Fibroblast of gingiva (primary cell): ENCODE data around the gene PDE4D.
A peak's percentile ranks its signal among the peaks of the same experiment; 100 is the strongest.

Source experiments
- DNase-seq: peaks from one replicate; pipeline ENCODE4 v3.0.0-alpha.2; 2011; ENCODE audit warnings: low read depth

The PDE4D gene

DNA sequence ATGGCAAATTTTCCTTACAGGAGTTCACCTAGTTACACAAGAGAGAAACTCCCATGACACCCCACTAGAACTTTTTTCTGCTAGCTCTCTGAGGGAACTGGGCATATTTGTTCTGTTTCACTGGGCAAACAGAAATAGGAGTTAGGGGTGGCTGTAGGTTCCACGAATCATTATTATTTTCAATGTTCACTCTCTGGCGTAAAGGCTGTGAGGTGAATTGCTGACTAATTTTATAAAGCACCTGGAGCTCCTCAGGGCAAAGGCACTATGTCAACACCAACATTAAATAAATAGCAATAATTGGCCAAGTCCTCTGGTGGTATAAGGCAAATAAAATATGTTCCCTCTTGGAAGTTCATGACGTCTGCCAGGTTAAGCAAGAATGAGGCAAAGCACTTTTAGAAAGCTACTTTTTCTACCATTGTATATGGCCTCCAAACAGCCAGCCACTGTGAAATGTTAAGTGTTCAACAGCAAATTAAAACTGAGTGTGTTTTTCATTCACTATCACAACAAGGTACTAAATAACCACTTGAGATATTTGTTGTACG, 344.6 kb downstream of the PDE4D start:
- no peak for DNase-seq

DNA sequence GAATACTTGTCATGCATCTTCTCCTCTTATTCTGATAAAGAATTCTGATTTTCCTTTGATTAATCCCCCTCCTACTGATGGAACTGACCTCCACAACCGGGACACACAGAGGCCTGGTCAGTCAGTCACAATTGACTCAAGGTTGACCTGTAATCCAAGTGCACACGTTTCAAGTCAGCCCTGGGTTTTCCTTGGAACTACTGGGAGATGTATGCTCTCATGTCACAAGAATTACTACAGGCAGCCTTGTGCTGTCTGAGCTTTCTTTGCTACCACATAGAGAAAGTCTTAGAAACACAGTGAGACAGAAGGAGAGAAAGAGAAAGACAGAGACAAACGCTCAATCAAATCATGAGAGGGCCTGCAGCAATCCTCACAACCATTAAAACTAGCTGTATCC, 345.8 kb downstream of the PDE4D start:
- DNase-seq = no peak

DNA sequence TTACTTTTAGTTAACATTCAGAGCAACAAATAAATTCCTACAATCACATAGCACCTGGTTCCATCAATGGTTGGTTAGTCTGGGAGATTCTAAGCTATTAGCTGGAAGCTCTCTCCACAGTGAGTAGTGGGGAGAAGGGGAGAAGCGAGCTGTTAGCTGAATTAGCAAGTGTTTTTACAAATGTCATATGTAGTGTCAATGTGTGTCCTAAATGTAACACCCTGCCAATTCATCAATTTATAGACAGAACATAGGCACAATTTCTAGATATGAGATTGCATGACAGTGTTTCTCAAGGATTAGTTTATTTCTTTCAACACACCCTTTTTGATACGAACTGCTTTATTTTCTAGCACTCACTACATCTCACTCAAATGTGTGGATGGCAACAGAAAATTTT, 349.0 kb downstream of the PDE4D start:
- no peak for DNase-seq

DNA sequence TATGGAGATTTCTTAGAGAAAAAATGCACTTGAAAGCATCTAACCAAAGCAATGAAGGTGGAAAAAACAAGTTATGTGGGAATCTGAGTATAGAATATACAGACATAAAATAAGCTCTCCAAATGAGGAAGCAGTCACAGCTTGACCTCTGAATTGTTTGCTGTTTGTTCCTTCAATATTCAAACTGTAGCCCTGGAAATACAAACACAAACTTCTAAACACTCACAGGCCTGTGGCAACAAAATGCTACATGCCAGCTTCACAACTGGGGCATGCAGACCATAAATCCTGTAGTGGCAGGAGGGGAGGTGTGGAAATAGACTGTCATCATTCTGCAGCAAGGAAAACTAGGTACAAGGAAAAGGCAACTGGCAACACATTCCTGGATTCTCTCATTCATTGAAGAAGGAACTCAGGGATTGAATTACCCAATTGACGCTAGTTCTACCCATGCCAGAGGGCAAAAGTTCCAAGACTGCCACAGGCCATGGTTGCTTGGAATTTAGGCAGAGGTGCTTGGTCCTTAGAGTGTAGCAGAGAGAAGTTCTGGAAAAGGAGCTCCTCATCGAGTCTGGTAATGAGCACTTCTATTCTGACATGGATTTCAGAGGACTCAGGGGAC, 349.6 kb downstream of the PDE4D start:
- peak; percentile 83 for DNase-seq

DNA sequence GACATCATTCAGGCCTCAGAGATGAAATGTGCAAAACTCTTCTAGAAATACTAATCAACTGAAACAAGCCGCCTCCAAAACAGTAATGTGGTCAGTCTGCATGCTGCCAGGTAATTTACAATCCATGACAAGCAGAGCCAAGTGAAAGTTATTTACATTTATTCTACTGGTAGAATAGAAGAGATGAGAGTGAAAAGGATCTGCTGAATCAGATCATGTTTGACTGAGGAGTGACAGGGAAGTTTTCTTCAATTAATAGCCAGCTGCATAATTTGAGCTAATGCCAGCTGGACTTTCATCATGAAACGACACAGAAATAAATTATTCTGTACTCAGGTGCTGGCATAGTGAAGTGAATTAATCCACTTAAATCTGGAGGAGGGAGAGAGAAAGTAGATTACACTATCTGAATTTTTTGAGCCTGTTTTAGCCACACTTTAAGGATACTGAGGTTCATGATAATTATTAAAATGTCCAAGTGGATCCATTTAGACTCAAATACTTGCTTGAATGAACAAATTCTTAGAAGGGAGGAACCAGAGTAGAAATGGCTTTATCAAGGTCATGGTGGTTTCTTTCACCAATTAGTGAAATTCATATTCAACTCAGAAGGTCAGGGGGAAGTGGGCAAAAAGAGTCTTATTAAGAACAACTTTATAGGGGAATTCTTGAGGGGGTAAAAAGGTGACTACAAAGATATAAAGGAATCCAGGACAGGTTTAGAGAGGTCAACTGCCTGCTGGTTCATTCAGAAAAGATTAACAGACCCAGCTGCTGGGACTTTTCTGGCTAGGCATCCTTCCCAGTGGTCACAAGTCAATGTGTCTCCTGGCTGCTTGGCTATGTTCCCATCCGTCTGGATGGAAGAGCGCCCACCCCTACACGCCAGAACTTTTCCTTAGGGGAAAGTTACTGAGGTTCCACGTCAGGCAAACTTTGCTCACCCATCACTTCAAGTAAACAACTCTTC, 350.4 kb downstream of the PDE4D start:
- DNase-seq = peak; percentile 59

DNA sequence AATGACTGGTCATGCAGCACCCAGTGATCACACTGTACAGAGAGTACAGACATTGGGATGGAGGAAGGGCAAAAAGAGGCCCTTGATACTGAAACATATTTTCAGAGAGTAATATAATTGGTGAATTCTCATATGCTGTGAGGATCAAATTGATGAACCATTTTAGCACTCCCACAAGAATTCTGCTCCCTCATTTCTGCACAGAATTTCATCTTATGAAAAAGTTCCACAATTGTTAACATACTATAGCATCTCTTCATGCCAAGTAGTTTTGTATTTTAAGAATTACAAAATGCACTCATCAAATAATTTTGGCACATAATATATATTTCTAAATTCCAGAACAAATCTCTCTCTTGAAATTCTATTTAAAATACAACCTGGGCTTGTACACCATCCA, 351.2 kb downstream of the PDE4D start:
- no peak for DNase-seq

DNA sequence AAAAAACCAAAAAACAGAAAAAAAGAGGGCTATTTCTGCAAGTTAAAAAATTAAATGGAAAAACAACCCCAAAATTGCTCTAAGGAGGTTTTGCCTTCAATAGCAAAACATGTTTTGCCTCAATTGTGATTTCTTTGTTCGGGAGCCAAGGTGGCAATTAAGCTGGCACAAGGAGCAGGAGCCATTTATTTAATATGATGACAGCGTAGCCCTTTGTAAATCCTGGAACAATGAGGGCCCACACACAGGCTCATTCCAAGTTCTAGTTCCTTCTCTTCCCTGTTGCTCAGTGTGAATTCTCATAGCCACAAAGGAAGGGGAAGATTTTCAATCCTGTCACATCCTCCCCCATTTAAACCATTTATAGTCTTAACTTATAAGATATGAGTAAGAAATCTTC, 353.2 kb downstream of the PDE4D start:
- DNase-seq = no peak

DNA sequence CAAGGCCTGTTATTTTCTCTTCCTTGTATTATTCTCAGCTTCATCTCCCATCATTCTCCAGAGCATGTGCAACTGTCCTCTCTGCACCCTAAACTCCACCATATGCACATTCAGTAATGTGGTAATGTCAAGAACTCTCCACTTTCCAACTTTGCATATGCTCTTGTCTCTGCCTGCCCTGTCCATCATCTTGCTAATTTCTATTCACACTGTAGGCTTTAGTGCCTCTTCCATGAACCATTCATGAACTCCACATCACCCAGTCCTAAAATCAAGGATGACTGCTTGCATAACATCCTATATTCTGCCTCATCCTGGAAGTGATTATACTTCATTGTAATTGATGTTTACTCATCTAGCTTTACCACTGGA, 354.8 kb downstream of the PDE4D start:
- no peak for DNase-seq

DNA sequence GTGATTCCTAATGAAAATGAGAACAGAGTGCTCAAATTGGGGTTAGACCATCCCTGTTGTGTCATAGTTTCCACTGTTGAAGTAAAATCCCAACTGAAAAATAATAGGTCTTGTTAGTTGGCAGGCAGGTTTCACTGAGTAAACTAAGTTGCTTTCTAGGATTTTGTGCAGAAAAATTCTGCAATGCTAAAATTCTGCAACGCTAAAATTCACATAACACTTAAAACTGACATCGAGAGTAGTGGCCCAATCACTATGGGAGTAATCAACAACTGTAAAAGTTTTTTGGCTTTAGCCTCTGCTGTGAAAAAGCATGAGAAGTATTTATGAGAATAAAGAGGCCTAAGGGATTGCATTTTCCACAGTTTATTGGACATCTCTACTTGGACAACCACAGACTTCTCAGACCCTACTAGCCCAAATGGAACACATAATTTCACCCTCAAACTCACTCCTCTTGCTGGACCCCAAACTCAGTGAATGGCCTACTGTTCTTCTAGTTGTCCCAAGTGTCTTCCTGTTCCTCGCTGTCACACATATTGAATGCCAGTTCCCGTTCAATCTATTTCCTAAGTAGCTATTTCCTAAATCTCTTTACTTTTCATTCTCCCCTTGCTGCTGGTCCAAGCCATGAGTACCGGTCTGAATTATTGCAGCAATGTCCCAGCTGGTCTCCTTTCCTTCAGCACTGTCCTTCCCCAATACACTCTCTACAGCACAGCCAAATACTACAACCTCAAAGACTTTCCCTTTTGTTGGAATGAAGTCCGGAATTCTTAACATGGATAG, 355.4 kb downstream of the PDE4D start:
- DNase-seq = peak; percentile 64

DNA sequence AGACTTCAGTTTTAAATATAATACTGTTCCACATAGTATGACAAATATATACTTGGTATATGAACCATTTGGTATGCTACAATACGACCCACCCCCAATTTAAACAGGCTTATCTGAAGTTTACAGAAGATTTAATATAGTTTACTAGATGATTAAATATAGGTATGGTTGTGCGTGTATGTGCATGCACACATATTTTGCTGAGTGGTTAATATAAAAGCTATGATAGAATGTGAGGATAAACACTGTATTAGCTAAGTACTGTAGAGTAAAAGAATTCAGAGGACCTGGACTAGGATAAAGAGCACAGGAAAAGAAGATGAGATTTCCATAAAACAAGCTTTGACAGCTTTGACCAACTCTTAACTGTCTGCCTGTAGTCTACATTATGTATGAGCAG, 356.7 kb downstream of the PDE4D start:
- DNase-seq = no peak

DNA sequence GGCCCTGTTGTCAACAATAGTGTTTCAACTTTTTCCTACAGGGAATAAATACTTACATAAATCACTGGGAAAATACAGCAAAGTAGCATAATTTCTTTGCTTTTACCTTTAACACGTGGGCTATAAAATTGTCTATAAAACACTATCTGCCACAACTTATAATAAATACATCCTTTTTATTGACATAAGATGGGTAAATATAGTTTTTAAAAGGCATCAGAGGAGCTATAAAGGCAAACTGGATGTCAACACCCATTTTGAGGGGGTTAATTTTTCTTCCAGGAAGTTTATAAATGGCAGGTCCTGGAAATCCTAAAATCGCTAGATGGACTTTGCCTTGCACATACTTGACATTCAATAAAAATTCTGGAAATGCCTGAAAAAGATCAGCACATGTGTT, 358.0 kb downstream of the PDE4D start:
- DNase-seq = no peak

DNA sequence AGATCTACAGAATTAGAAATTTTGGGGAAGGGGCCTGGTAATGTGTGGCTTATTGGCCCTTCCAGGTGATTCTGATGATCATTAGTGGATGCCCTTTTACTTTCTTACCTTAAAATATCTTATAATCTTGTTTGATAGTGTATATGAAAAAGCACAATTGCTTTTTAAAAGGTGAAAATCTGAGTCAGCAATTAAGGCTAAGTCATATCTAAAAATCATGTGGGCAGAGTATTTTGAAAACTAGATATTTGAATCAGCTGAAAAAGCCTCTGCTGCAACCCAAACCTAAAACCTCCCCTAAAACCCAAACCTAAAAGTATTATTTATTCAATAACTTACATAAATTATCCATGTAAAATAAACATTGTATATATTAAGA, 359.8 kb downstream of the PDE4D start:
- DNase-seq = no peak

DNA sequence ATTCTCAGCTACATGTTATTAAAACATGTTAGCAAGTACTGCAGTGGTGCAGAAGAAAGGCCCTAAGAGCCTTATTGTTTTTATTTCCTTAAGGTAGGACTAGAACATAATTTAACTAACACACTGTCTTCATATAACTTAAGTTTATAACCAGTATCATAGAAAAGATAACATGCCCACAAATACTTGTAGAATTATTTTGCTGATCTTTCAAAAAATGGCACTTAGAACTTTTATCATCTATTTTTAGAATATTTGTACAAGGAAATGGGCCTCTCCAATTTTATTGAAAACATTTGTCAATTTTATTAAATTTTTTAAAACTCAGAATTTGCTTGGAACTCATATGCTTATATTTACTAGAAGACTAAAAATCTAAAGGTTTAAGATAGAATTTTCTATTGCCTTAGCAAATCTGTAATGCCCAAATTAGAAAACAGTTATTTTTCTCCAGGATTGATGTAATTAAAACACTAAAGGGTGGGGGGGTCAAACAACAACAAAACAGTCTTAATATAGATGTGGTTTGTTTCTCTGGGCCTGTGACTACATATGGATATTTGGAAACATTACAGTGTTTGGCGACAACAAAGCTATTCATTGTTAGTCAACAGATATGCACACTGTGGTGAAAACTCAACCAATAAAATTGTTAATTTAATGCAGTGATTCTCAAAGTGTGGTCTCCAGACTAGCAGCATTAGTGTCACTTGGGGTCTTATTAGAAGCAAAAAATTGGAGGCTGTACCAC, 360.4 kb downstream of the PDE4D start:
- DNase-seq = no peak

DNA sequence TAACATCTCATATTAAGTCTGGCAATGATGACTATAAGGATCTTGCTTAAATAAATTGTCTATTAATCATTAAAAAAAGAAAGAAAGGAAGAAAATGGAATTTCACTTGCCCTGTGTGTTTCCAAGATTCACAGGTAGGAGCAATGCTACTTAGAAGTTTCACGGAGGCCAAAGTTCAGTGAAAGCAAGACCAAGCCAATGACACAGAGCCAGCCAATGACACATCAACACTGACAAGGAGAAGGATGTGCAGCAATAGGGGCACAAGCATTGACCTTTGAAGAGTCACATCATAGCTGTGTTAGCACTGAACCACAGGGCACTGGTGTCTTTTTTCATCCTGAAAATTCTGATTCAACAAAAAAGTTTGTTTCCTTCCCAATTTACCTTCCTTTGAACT, 364.3 kb downstream of the PDE4D start:
- DNase-seq = no peak

DNA sequence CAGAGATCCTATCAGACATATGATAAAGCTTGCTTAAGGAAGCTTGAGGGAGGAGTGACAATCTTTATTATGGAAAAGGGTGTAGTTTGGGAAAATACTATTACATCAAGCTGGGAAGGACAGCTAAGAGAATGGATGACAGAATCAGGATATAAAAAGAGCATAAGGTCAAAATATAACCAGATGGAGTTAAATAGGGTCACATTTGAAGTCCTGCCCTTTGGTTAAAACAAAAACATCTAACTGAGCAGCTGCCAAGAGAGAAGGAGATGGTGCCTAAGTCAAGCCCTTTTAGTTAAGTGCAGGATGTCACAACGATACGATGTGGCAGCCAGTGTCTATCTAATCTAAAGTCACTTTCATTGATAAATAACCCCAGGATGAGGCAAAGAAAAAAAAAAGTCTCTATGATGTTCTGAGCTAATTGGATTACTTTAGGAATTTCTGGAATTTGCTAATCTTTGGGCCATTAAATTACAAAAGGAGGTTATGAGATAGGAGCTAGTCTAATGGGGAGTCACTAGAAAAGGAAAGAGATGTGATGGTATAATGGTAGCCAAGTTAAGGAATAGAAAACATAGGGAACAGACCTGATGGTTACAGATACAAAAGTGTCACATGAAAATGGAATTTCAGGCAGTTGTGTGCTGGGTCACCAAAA, 365.2 kb downstream of the PDE4D start:
- no peak for DNase-seq

DNA sequence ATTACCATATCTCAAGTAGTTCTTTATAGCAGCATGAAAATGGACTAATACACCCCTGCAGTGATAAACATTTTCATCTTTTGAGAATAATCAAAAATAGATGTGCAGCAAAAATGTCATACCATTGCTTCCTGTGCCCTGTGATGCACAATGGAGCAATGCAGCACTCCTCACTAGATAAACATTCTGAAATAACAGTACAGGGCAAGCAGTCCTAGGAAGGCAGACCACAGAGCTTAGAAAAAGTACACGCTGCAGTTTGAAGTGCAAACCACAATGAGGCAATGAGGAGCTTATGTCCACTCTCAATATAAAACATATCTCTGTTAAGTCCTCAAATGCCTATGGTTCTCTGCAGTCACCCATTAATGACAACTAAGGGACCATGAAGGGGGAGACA, 367.6 kb downstream of the PDE4D start:
- peak; percentile 80 for DNase-seq

DNA sequence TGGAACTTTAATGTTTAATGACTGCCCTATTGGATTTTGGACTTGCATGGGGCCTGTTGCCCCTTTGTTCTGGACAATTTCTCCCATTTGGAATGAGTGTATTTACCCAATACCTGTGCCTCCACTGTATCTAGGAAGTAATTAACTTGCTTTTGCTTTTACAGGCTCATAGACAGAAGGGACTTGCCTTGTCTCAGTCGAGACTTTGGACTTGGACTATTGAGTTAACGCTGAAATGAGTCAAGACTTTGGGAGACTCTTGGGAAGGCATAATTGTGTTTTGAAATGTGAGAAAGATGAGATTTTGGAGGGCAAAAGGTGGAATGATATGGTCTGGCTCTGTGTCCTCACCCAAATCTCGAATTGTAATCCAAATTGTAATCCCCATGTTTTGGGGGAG, 368.2 kb downstream of the PDE4D start:
- no peak for DNase-seq

DNA sequence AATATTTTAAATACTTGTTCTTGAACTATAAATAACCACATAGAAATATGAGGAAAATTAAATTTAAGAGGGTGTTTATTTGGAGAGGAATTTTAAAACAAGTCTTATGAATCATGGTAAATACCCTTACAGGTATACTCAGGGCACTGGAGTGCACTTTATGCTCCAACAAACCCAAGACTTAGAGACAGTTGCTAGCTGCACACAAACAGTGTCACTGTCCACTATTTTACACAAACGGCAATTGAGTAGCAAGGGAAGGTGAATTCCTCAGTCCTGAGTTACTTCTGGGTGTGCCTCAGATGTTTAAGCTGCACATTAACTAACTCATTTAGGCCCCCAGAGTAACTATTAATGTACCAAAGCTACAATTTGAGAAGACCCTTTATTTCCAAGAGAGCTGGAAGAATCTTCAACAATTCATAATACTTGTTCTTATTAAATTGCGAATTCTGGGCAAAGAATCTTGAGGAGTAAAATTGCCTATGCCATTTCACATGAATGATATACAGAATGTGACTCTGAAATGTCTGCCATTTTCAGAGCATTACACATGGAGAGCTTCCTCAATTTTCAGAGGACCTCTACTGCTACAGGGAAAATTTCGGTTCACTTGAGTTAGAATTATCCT, 371.2 kb downstream of the PDE4D start:
- no peak for DNase-seq

DNA sequence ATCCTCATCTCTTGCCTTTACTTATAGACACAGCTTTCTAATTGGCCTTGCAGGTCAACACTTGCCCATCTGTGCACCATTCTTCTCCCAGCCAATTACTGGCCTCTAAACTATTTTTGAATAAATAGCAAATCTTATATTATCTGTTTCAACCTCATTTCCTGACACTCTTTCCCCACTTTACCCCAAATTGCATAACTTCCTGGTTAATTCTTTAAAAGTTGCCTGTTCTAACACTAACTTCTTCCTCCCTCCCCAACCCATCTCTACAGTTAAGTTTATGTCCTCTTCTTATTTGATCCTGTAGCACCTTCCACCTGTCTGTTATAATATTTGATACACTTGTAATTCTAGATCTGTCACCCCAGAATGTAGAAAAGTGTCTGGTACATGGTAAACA, 372.1 kb downstream of the PDE4D start:
- no peak for DNase-seq

DNA sequence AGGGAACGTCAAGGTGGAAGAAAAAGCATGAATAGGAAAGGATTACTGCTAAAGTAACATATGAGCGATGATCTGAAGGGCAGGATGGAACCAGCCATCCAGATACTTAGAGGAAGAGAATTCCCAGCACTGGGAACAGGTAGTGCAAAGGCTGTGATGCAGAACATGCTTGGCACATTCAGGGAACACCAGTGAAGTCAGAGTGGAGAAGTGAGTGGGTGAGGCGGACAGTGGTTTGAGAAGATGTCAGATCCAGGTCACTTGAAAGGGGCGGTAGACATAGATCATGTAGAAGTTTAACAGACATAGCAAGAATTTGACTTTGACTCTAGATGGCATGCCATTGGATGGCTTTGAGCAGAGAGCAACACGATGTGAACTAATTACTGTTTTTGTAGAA, 374.2 kb downstream of the PDE4D start:
- DNase-seq = no peak
